H9 (cell line): ENCODE data around the gene DDX27. TPM values are rescaled to one million over a fixed set of nuclear protein-coding genes. Genes with fewer than 3 reads are reported as not detected.

Experiments
- DNase-seq: peaks from one replicate; pipeline ENCODE4 v3.0.0-alpha.2; 2017
- H2AFZ ChIP-seq: one replicate; pipeline ENCODE4 v1.6.1; 2013; ENCODE audit warnings: mild to moderate bottlenecking, low read length, control low read depth, moderate library complexity
- H2AK5ac ChIP-seq: 2 replicates; pipeline ENCODE4 v1.6.1; 2013; ENCODE audit warnings: low read length, control low read depth, mixed read lengths; ENCODE audit not compliant: insufficient read length
- H2BK120ac ChIP-seq: one replicate; pipeline ENCODE4 v1.6.1; 2013; ENCODE audit warnings: low read depth, mild to moderate bottlenecking, low read length, control low read depth, inconsistent platforms; ENCODE audit not compliant: poor library complexity, severe bottlenecking
- H2BK12ac ChIP-seq: 2 replicates; pipeline ENCODE4 v1.6.1; 2013; ENCODE audit warnings: low read length, control low read depth, mixed read lengths, low read depth; ENCODE audit not compliant: insufficient read length
- H2BK15ac ChIP-seq: 2 replicates; pipeline ENCODE4 v1.6.1; 2013; ENCODE audit warnings: low read depth, low read length, control low read depth
- H2BK20ac ChIP-seq: one replicate; pipeline ENCODE4 v1.6.1; 2013; ENCODE audit warnings: low read depth, mild to moderate bottlenecking, low read length, control low read depth, inconsistent platforms; ENCODE audit not compliant: poor library complexity, severe bottlenecking
- H2BK5ac ChIP-seq: 2 replicates; pipeline ENCODE4 v1.6.1; 2013; ENCODE audit warnings: low read length, control low read depth, mixed read lengths; ENCODE audit not compliant: insufficient read length
- H3K14ac ChIP-seq: 2 replicates; pipeline ENCODE4 v1.6.1; 2013; ENCODE audit warnings: low read length, control low read depth; ENCODE audit not compliant: insufficient read depth
- H3K18ac ChIP-seq: 2 replicates; pipeline ENCODE4 v1.6.1; 2013; ENCODE audit warnings: low read depth, mild to moderate bottlenecking, mixed read lengths, low read length, control low read depth; ENCODE audit not compliant: insufficient read length
- H3K23ac ChIP-seq: 2 replicates; pipeline ENCODE4 v1.6.1; 2013; ENCODE audit warnings: low read length, control low read depth, mixed read lengths, low read depth; ENCODE audit not compliant: insufficient read length
- H3K23me2 ChIP-seq: 2 replicates; pipeline ENCODE4 v1.6.1; 2013; ENCODE audit warnings: low read depth, mild to moderate bottlenecking, mixed read lengths, low read length, control low read depth; ENCODE audit not compliant: insufficient read length, poor library complexity, severe bottlenecking
- H3K27ac ChIP-seq: 2 replicates; pipeline ENCODE4 v1.5.1; 2013; ENCODE audit warnings: low read length, control low read depth, mixed read lengths, low read depth; ENCODE audit not compliant: insufficient read length
- H3K27me3 ChIP-seq: 2 replicates; pipeline ENCODE4 v1.6.1; 2013; ENCODE audit warnings: low read length, control low read depth, inconsistent platforms; ENCODE audit not compliant: insufficient read depth
- H3K4ac ChIP-seq: 2 replicates; pipeline ENCODE4 v1.6.1; 2013; ENCODE audit warnings: low read depth, mild to moderate bottlenecking, control low read depth, inconsistent platforms, low read length, moderate library complexity
- H3K4me1 ChIP-seq: 2 replicates; pipeline ENCODE4 v1.6.1; 2013; ENCODE audit warnings: low read length, control low read depth, inconsistent platforms; ENCODE audit not compliant: insufficient read depth
- H3K4me2 ChIP-seq: 2 replicates; pipeline ENCODE4 v1.6.1; 2013; ENCODE audit warnings: low read length, control low read depth, mixed read lengths; ENCODE audit not compliant: insufficient read length, insufficient read depth
- H3K56ac ChIP-seq: 2 replicates; pipeline ENCODE4 v1.6.1; 2013; ENCODE audit warnings: low read depth, mild to moderate bottlenecking, mixed read lengths, low read length, control low read depth; ENCODE audit not compliant: insufficient read length
- H3K79me1 ChIP-seq: 2 replicates; pipeline ENCODE4 v1.6.1; 2013; ENCODE audit warnings: low read depth, mild to moderate bottlenecking, moderate library complexity, low read length, control low read depth, inconsistent platforms; ENCODE audit not compliant: insufficient read depth, poor library complexity, severe bottlenecking
- H3K79me2 ChIP-seq: 2 replicates; pipeline ENCODE4 v1.6.1; 2013; ENCODE audit warnings: low read length, control low read depth, inconsistent platforms; ENCODE audit not compliant: insufficient read depth
- H3K9ac ChIP-seq: 2 replicates; pipeline ENCODE4 v1.6.1; 2013; ENCODE audit warnings: low read length, control low read depth, mixed read lengths; ENCODE audit not compliant: insufficient read length; ENCODE audit errors: extremely low read depth
- H3K9me3 ChIP-seq: one replicate; pipeline ENCODE4 v1.6.1; 2013; ENCODE audit warnings: low read depth, low read length, inconsistent platforms; ENCODE audit not compliant: control insufficient read depth
- H3T11ph ChIP-seq: one replicate; pipeline ENCODE4 v1.6.1; 2013; ENCODE audit warnings: mild to moderate bottlenecking, low read length, control low read depth, inconsistent platforms
- H4K20me1 ChIP-seq: one replicate; pipeline ENCODE4 v1.6.1; 2013; ENCODE audit not compliant: control insufficient read depth, insufficient read length, insufficient read depth
- H4K5ac ChIP-seq: 2 replicates; pipeline ENCODE4 v1.6.1; 2013; ENCODE audit warnings: low read depth, mild to moderate bottlenecking, mixed read lengths, low read length, control low read depth; ENCODE audit not compliant: insufficient read length
- H4K8ac ChIP-seq: replicated peaks from 2 replicates; pipeline ENCODE4 v1.6.1; 2013; ENCODE audit warnings: low read length, control low read depth, mixed read lengths, low read depth; ENCODE audit not compliant: insufficient read length
- H4K91ac ChIP-seq: 2 replicates; pipeline ENCODE4 v1.6.1; 2013; ENCODE audit warnings: low read depth, mild to moderate bottlenecking, moderate library complexity, mixed read lengths, low read length, control low read depth; ENCODE audit not compliant: insufficient read length
- H3K27ac Mint-ChIP-seq, 3 experiments: 2 replicates in 2 of 3; 3 replicates in 1 of 3; pipeline ENCODE4 v1.8.0; 2020 to 2021; ENCODE audit warnings: mixed read lengths in 3 of 3, mild to moderate bottlenecking in 1 of 3, moderate library complexity in 1 of 3
- H3K27me3 Mint-ChIP-seq: 2 replicates; pipeline ENCODE4 v1.8.0; 2021; ENCODE audit warnings: low read depth, mild to moderate bottlenecking, moderate library complexity, mixed read lengths
- H3K36me3 Mint-ChIP-seq, 3 experiments: 2 replicates in 2 of 3; 3 replicates in 1 of 3; pipeline ENCODE4 v1.8.0; 2020 to 2021; ENCODE audit warnings: low read depth in 3 of 3, mixed read lengths in 3 of 3; ENCODE audit not compliant: insufficient read depth in 1 of 3
- H3K4me1 Mint-ChIP-seq, 2 experiments: 2 replicates each; pipeline ENCODE4 v1.8.0; 2020; ENCODE audit warnings: mixed read lengths in 2 of 2
- H3K4me3 Mint-ChIP-seq, 2 experiments: 2 replicates in 1 of 2; 3 replicates in 1 of 2; pipeline ENCODE4 v1.8.0; 2020 to 2021; ENCODE audit warnings: mild to moderate bottlenecking in 2 of 2, mixed read lengths in 2 of 2, moderate library complexity in 1 of 2
- H3K9me3 Mint-ChIP-seq, 2 experiments: 2 replicates in 1 of 2; 3 replicates in 1 of 2; pipeline ENCODE4 v1.8.0; 2020; ENCODE audit warnings: mild to moderate bottlenecking in 2 of 2, mixed read lengths in 2 of 2, moderate library complexity in 1 of 2
- CTCF ChIP-seq: fragments of 200-600 bp; sonication (generic); conservative IDR thresholded peaks from 3 replicates; pipeline ENCODE4 v1.8.0; 2021; ENCODE audit warnings: antibody characterized with exemption, mild to moderate bottlenecking
- WGBS: extraction: QIAGEN DNeasy Blood & Tissue Kit; methylation state at CpG from one replicate; pipeline ENCODE4 v1.1.7; 2013; ENCODE audit warnings: missing lambda C conversion rate, low lambda C conversion rate, mixed read lengths; ENCODE audit not compliant: insufficient read length; ENCODE audit errors: extremely low coverage; 5-methylcytosine and 5-hydroxymethylcytosine counted together
- total RNA-seq: library from RNA; stranded (reverse); gene quantifications from 2 replicates; pipeline ENCODE4 v1.2.1, GENCODE V29; 2021

DDX27 gene
- total RNA-seq, 1 experiment from 2014 or later = 46.9 TPM

- no peak for DNase-seq
- no peaks in the 10 kb centered on the region; the same call in none of the 2 replicates for H3K27me3 Mint-ChIP-seq
- no CpG with 5 or more reads among the region's 3 CpGs for WGBS
- Histone ChIP-seq H3K4me1 (no peaks in the 10 kb centered on the region), H2BK20ac (no peak overlapping the region), H3K79me1 (no peaks in the 10 kb centered on the region), H4K8ac (no peak overlapping the region), H2BK120ac (no peak overlapping the region), H3K4me2 (no peak overlapping the region), H3K14ac (no peak overlapping the region), H3T11ph (no peak overlapping the region), H3K9me3 (no peaks in the 10 kb centered on the region), H2BK12ac (no peak overlapping the region), H2AK5ac (no peak overlapping the region), H3K23ac (no peak overlapping the region), H2BK15ac (no peak overlapping the region), H3K18ac (no peak overlapping the region), H3K4ac (no peak overlapping the region), H3K56ac (no peak overlapping the region), H2BK5ac (no peak overlapping the region), H4K5ac (no peak overlapping the region), H3K27me3 (no peaks in the 10 kb centered on the region), H4K20me1 (no peaks in the 10 kb centered on the region), H3K9ac (no peak overlapping the region), H3K23me2 (peaks cover 8% of the 10 kb centered on the region), H3K79me2 (peaks cover 6% of the 10 kb centered on the region; the same call in 1 of the 2 replicates), H3K27ac (no peak overlapping the region), H4K91ac (no peak overlapping the region), H2AFZ (no peak overlapping the region)
- H3K9me3 Mint-ChIP-seq = peaks cover 3 to 4% of the 10 kb centered on the region in 2 experiments
- no peak for TF ChIP-seq CTCF
- peaks cover 13% of the 10 kb centered on the region in 2 experiments for H3K4me1 Mint-ChIP-seq
- H3K27ac Mint-ChIP-seq = no peak overlapping the region
- peaks cover 0 to 4% (median 0%) of the 10 kb centered on the region in 3 experiments; a peak in 2 of 7 replicates for H3K36me3 Mint-ChIP-seq
- no peak overlapping the region for H3K4me3 Mint-ChIP-seq
These were observed 4.0 kb upstream of the DDX27 start for GRCh38 chr20:49215232-49215631.
